Vagina (tissue), 2 donors: Measurements from ENCODE around the gene ZNF536. TPM values are rescaled to one million over a fixed set of nuclear protein-coding genes. Genes with fewer than 3 reads are reported as not detected.

Source experiments
- DNase-seq, 2 donors: peaks; one replicate each; pipeline ENCODE4 v3.0.0-alpha.2; 2017; ENCODE audit errors: extremely low spot score in 2 of 2
- H3K27ac ChIP-seq: fragments of 200-600 bp; sonication (generic); one replicate; pipeline ENCODE4 v1.5.1; 2019
- H3K27me3 ChIP-seq: fragments of 200-600 bp; sonication (generic); one replicate; pipeline ENCODE4 v1.5.1; 2019
- H3K36me3 ChIP-seq, 2 donors: fragments of 200-600 bp; sonication (generic); one replicate each; pipeline ENCODE4 v1.5.1; 2017 to 2019
- H3K4me1 ChIP-seq: fragments of 200-600 bp; sonication (generic); one replicate; pipeline ENCODE4 v1.5.1; 2019
- H3K4me3 ChIP-seq, 2 donors: fragments of 200-600 bp; sonication (generic); 1 replicate in 1 of 2; 2 replicates in 1 of 2; pipeline ENCODE4 v1.5.1; 2016 to 2019
- H3K9me3 ChIP-seq: fragments of 200-600 bp; sonication (generic); one replicate; pipeline ENCODE4 v1.5.1; 2019
- POLR2A ChIP-seq, 2 donors: fragments of 450-650 bp; IDR thresholded peaks; one replicate each; pipeline ENCODE4 v1.6.1; 2017; ENCODE audit warnings: antibody characterized with exemption in 2 of 2, mild to moderate bottlenecking in 2 of 2, moderate library complexity in 2 of 2
- POLR2AphosphoS5 ChIP-seq, 2 donors: sonication (generic); formaldehyde crosslinking; IDR thresholded peaks; one replicate each; pipeline ENCODE4 v1.9.0; 2017; ENCODE audit warnings: antibody characterized with exemption in 2 of 2, mild to moderate bottlenecking in 2 of 2, low read depth in 1 of 2; ENCODE audit not compliant: insufficient read depth in 1 of 2
- intact Hi-C: fragments of 100-400 bp; cut with DNase I; formaldehyde crosslinking; loops from one replicate; pipeline ENCODE4 v1.15.1; 2023
- total RNA-seq: library from RNA; depleted of rRNA; stranded (reverse); fragments of >200 nt; gene quantifications from one replicate; pipeline ENCODE4 v1.2.3, GENCODE V29; 2016
- TF ChIP-seq, protein P1 (sequence below), 3 experiments: fragments of 450-650 bp in 2 of 3; fragments of 200-600 bp in 1 of 3; sonication (generic) in 1 of 3; IDR thresholded peaks; one replicate each; pipeline ENCODE4 v1.5.1; 2017 to 2019; ENCODE audit warnings: antibody characterized with exemption in 3 of 3, mild to moderate bottlenecking in 2 of 3, moderate library complexity in 2 of 3

ZNF536 gene
- total RNA-seq = 2.5 TPM

DNA sequence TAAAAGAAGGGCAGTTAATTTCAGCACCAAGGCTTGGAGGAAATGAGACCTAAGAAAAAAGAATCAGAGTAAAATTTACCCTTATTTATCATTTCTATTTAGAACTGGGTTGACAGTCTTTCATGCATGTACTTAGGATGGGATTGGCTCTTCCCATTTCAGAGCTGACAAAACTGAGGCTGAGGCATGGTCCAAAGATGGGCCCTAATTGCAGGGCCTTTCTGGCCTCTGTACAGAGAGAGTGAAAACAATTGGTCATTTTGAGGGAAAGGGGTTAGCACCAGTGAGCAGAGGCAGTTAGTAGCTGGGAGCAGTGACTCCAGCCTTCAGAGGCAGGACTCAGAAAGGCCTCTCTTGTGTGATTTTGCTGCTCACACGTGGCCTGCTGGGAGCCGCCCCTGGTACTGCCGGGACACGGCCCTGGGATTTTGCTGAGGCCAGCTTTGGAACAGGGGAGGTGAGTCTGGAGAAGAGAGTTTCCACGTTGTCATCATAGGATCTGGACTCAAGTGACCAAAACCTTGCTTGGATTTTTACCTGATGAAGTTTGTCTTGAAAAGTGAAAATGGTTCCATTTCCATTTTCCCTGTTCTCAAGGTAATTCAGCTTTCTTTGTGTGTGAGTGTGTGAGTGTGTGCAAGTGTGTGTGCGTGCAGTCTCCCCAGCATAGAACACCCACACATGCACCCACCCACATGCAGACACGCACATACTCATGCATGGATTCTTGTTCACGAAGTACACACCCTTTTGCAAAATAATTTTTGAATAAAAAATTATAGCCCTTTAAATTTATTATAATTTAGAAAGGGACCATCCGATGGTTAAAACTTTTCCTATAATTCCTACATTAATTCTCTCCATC, at the start of gene ZNF536:
Gene ZNF536, plus strand, starts transcription at position 425 of the 865 bp plus-strand sequence. CDS start 71,179 bp downstream, outside the sequence.
- H3K9me3 ChIP-seq = no peaks in the 10 kb centered on the region
- H3K4me1 ChIP-seq = no peaks in the 10 kb centered on the region
- intact Hi-C loops = no loop called here
- H3K36me3 ChIP-seq = no peaks in the 10 kb centered on the region
- TF ChIP-seq POLR2A (IDR thresholded peaks at IDR 0.05) (no peak), POLR2AphosphoS5 (IDR thresholded peaks at IDR 0.05; ENCODE audit: insufficient read depth in 1 of 2, low read depth in 1 of 2) (no peak)
- TF ChIP-seq, protein P1, sequence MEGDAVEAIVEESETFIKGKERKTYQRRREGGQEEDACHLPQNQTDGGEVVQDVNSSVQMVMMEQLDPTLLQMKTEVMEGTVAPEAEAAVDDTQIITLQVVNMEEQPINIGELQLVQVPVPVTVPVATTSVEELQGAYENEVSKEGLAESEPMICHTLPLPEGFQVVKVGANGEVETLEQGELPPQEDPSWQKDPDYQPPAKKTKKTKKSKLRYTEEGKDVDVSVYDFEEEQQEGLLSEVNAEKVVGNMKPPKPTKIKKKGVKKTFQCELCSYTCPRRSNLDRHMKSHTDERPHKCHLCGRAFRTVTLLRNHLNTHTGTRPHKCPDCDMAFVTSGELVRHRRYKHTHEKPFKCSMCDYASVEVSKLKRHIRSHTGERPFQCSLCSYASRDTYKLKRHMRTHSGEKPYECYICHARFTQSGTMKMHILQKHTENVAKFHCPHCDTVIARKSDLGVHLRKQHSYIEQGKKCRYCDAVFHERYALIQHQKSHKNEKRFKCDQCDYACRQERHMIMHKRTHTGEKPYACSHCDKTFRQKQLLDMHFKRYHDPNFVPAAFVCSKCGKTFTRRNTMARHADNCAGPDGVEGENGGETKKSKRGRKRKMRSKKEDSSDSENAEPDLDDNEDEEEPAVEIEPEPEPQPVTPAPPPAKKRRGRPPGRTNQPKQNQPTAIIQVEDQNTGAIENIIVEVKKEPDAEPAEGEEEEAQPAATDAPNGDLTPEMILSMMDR (IDR thresholded peaks at IDR 0.05) = no peak
- H3K27me3 ChIP-seq = no peaks in the 10 kb centered on the region
- H3K4me3 ChIP-seq = no peak within 1 kb of the TSS
- H3K27ac ChIP-seq = no peak within 1 kb of the TSS
- DNase-seq = no peak

- Histone ChIP-seq H3K9me3 (no peaks in the 10 kb centered on the region), H3K27me3 (no peaks in the 10 kb centered on the region), H3K36me3 (no peaks in the 10 kb centered on the region), H3K4me1 (peaks cover 8% of the 10 kb centered on the region), H3K27ac (no peak overlapping the region), H3K4me3 (no peak overlapping the region)
- DNase-seq = no peak
- intact Hi-C loops = no loop called here
- TF ChIP-seq POLR2A (IDR thresholded peaks at IDR 0.05) (no peak), POLR2AphosphoS5 (IDR thresholded peaks at IDR 0.05; ENCODE audit: insufficient read depth in 1 of 2, low read depth in 1 of 2) (no peak)
- TF ChIP-seq, protein P1 (IDR thresholded peaks at IDR 0.05) = no peak
Measured at GRCh38 chr19:30322641-30323320, 49.4 kb upstream of the ZNF536 start.

DNA sequence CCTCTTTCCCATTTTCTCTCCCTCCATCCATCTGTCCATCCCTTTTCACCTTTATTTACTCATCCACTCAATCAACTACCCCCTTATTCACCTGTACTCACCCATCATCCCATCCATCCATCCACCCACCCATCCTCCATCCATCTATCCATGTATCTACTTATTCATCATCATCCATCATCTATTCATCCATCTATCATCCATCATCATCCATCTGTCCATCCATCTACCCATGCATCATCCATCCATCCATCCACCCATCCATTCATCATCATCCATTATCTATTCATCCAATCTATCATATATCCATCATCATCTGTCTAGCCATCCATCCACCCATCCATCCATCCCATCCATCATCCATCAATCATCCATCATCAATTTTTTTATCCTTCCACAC, 48.3 kb upstream of the ZNF536 start:
- H3K36me3 ChIP-seq = no peaks in the 10 kb centered on the region
- H3K4me3 ChIP-seq = no peak overlapping the region
- no peak for DNase-seq
- intact Hi-C loops = no loop called here
- H3K9me3 ChIP-seq = no peaks in the 10 kb centered on the region
- H3K4me1 ChIP-seq = peaks cover 8% of the 10 kb centered on the region
- TF ChIP-seq POLR2A (IDR thresholded peaks at IDR 0.05) (no peak), POLR2AphosphoS5 (IDR thresholded peaks at IDR 0.05; ENCODE audit: insufficient read depth in 1 of 2, low read depth in 1 of 2) (no peak)
- TF ChIP-seq, protein P1 (IDR thresholded peaks at IDR 0.05) = no peak
- H3K27me3 ChIP-seq = no peaks in the 10 kb centered on the region
- no peak overlapping the region for H3K27ac ChIP-seq

GRCh38 chr19:30324982-30325381, 47.2 kb upstream of the ZNF536 start:
- TF ChIP-seq POLR2AphosphoS5 (IDR thresholded peaks at IDR 0.05; ENCODE audit: insufficient read depth in 1 of 2, low read depth in 1 of 2) (no peak), POLR2A (IDR thresholded peaks at IDR 0.05) (no peak)
- TF ChIP-seq, protein P1 (IDR thresholded peaks at IDR 0.05) = no peak
- no peak for DNase-seq
- intact Hi-C loops = no loop called here
- H3K27me3 ChIP-seq = no peaks in the 10 kb centered on the region
- no peak overlapping the region for H3K4me3 ChIP-seq
- no peaks in the 10 kb centered on the region for H3K36me3 ChIP-seq
- peaks cover 8% of the 10 kb centered on the region for H3K4me1 ChIP-seq
- no peaks in the 10 kb centered on the region for H3K9me3 ChIP-seq
- H3K27ac ChIP-seq = no peak overlapping the region
